Bronchial epithelial cell (primary cell): ENCODE measurements around the gene LAMA2. TPM values are rescaled to one million over a fixed set of nuclear protein-coding genes. Genes with fewer than 3 reads are reported as not detected.
"Not testable (repeated sequence)": the region's sequence is repeated elsewhere in the genome, so short reads cannot be mapped to it uniquely, and the experiment has no call there.

Source experiments
- DNase-seq: peaks from one replicate; pipeline ENCODE4 v3.0.0-alpha.2; 2010; ENCODE audit warnings: low read depth
- FAIRE-seq: peaks from 2 replicates; lab custom pipeline; 2011; peaks lifted over from hg19 to GRCh38; lab: Jason Lieb, UNC
- H3K27me3 ChIP-seq: 2 replicates; pipeline ENCODE4 v1.5.1; 2011; ENCODE audit warnings: low read length; ENCODE audit not compliant: control insufficient read depth, insufficient read depth
- H3K36me3 ChIP-seq: 2 replicates; pipeline ENCODE4 v1.5.1; 2011; ENCODE audit warnings: low read length; ENCODE audit not compliant: control insufficient read depth, insufficient read depth
- H3K4me3 ChIP-seq: 2 replicates; pipeline ENCODE4 v1.5.1; 2011; ENCODE audit warnings: mild to moderate bottlenecking, low read depth, low read length, control low read depth
- CTCF ChIP-seq: IDR thresholded peaks from 2 replicates; pipeline ENCODE4 v1.5.1; 2011; ENCODE audit warnings: mild to moderate bottlenecking, moderate library complexity, low read length, control low read depth, inconsistent platforms; ENCODE audit not compliant: insufficient read depth, severe bottlenecking
- total RNA-seq: library from RNA; depleted of rRNA; stranded (reverse); fragments of >200 nt; gene quantifications from 2 replicates; pipeline ENCODE4 v1.2.1, GENCODE V29; 2014

The LAMA2 gene
- total RNA-seq, 1 donor from 2014 or later = 2.6 TPM

- H3K36me3 ChIP-seq = no peaks in the 10 kb centered on the region
- TF ChIP-seq CTCF = no peak
- no peak overlapping the region for H3K4me3 ChIP-seq
- H3K27me3 ChIP-seq = no peaks in the 10 kb centered on the region
- DNase-seq = no peak
- FAIRE-seq = no peak
These were observed 255.9 kb downstream of the LAMA2 start for GRCh38 chr6:129138739-129139405.

DNA sequence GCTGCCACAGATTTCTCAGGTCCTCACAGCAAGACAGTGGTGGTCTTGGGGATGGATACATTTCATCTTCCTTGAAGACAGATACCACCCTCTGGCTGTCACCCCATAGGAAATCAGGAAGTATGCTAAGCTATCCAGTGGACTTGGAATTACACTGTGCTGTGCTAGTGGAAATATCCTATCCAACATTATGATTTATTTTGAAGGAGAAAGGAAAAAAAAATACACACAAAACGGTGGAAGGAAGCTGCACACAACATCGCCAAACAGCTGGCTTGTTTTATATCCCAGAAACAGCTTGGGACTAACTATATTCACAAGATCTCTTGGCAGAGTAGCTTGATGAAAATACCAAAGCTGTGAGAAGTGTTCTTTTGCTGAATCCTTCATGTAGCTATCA, 257.6 kb downstream of the LAMA2 start:
- no peak for TF ChIP-seq CTCF
- Histone ChIP-seq H3K36me3 (no peaks in the 10 kb centered on the region), H3K4me3 (no peak overlapping the region), H3K27me3 (no peaks in the 10 kb centered on the region)
- FAIRE-seq (no peak), DNase-seq (no peak)

DNA sequence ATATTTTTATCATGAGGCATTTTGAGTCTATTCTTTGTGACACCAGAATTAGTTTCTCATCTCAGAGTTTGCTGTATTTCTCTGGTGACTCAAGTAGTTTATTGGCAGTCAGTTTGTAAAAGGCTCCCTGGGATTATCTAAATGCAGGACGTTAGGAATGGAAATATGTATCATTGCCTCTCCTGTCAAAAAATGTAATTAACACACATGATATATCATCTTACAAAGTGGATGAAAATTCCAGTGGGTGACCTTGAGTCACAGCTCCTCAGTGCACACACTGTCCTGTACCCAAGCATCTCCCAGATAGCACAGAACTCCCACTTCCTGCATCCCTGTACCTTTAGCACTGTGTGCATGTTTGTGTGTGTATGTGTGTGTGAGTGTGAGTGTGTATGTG, 258.6 kb downstream of the LAMA2 start:
- DNase-seq = no peak
- no peaks in the 10 kb centered on the region for H3K36me3 ChIP-seq
- no peak for FAIRE-seq
- no peaks in the 10 kb centered on the region for H3K27me3 ChIP-seq
- no peak overlapping the region for H3K4me3 ChIP-seq
- no peak for TF ChIP-seq CTCF

DNA sequence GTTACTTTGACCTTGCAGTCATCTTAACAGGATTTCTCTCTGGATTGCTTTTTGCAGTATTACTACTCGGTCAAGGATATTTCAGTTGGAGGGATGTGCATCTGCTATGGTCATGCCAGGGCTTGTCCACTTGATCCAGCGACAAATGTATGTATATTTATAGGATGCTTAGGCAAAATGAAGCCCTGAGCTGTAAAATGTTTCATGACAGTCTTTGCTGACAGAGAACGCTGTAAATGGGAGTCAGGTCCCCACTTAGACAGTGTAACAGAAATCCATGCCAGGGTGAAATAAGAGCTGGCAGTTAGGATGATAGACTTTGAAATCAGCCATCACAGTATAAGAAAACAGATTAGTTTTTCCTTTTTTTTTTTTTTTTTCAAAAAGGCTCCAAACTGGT, 264.0 kb downstream of the LAMA2 start:
- Histone ChIP-seq H3K27me3 (no peaks in the 10 kb centered on the region), H3K4me3 (no peak overlapping the region), H3K36me3 (no peaks in the 10 kb centered on the region)
- peak; percentile 21 for DNase-seq
- TF ChIP-seq CTCF = no peak
- no peak for FAIRE-seq

- no peaks in the 10 kb centered on the region for H3K27me3 ChIP-seq
- DNase-seq = no peak
- H3K36me3 ChIP-seq = no peaks in the 10 kb centered on the region
- no peak for TF ChIP-seq CTCF
- FAIRE-seq = no peak
- no peak overlapping the region for H3K4me3 ChIP-seq
These were observed 267.6 kb downstream of the LAMA2 start for GRCh38 chr6:129150507-129150906.

DNA sequence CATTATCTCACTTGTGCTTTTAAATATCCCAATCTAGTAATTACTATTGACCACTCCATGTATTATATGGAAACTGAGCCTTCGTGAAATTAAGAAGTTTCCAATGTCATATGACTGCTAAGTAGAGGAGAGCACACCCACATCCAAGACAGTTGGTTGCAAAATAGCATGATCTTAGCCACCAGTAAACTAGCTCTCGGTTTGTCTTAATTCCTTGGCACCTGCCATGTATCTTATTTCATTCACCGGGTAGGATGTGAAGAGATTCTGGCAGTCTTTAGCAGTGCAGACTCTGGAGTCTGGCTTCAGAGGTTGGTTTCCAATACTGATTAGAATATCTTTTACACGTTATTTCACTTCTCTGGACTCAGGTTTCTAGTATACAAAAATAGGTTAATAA, 270.3 kb downstream of the LAMA2 start:
- H3K27me3 ChIP-seq = no peaks in the 10 kb centered on the region
- H3K4me3 ChIP-seq = no peak overlapping the region
- FAIRE-seq (no peak), DNase-seq (no peak)
- no peaks in the 10 kb centered on the region for H3K36me3 ChIP-seq
- no peak for TF ChIP-seq CTCF

DNA sequence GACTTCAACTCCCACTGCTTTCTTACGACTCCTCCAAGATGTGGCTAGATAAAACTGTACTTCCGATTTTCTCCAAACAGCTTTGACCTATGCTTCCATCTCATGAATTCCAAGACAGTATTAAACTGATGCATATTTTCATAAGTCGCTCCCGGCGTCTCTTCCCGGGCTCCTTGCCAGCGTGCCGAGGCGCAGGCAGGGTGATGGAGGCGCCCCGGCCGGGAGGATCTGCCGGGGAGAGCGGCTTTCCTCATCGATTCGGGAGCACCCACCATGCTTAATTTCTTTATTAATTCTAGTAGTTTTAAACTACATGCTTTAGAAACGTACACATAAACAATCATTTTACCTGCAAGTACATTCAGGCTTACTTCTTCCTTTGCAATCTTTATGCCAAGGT, 276.3 kb downstream of the LAMA2 start:
- not testable (repeated sequence) for DNase-seq, FAIRE-seq

More for the DNA sequence above, 276.3 kb downstream of the LAMA2 start:
- not testable (repeated sequence) for H3K36me3 ChIP-seq, H3K27me3 ChIP-seq, H3K4me3 ChIP-seq
